Liver (tissue), 9 donors: ENCODE data around the gene ZNF835. TPM values are rescaled to one million over a fixed set of nuclear protein-coding genes. Genes with fewer than 3 reads are reported as not detected.
A peak's percentile ranks its signal among the peaks of the same experiment; 100 is the strongest.

Experiments
- DNase-seq: peaks from one replicate; pipeline ENCODE4 v3.0.0-alpha.2; 2017; ENCODE audit warnings: low spot score
- H3K27ac ChIP-seq, 2 donors: one replicate each; pipeline ENCODE4 v1.7.0; 2013; ENCODE audit warnings: inconsistent platforms in 2 of 2, low read length in 2 of 2, control low read depth in 1 of 2, low read depth in 1 of 2, mild to moderate bottlenecking in 1 of 2
- H3K27me3 ChIP-seq, 4 donors: one replicate each; pipeline versions ENCODE4 v1.6.1 to v1.7.0; 2013; ENCODE audit warnings: low read length in 3 of 4, inconsistent platforms in 1 of 4, mild to moderate bottlenecking in 1 of 4, moderate library complexity in 1 of 4; ENCODE audit not compliant: control insufficient read depth in 4 of 4, insufficient read depth in 4 of 4
- H3K36me3 ChIP-seq, 4 donors: one replicate each; pipeline versions ENCODE4 v1.6.1 to v1.7.0; 2013; ENCODE audit warnings: low read length in 3 of 4, mild to moderate bottlenecking in 3 of 4, low read depth in 1 of 4, moderate library complexity in 1 of 4; ENCODE audit not compliant: control insufficient read depth in 4 of 4, insufficient read depth in 3 of 4
- H3K4me1 ChIP-seq, 4 donors: one replicate each; pipeline versions ENCODE4 v1.6.1 to v1.7.0; 2013; ENCODE audit warnings: low read length in 3 of 4, mild to moderate bottlenecking in 3 of 4, moderate library complexity in 1 of 4; ENCODE audit not compliant: control insufficient read depth in 4 of 4, insufficient read depth in 4 of 4
- H3K4me3 ChIP-seq, 3 donors: one replicate each; pipeline versions ENCODE4 v1.6.1 to v1.7.0; 2013; ENCODE audit warnings: low read length in 3 of 3, control low read depth in 1 of 3, low read depth in 1 of 3, mild to moderate bottlenecking in 1 of 3
- H3K9ac ChIP-seq, 2 donors: one replicate each; pipeline ENCODE4 v1.7.0; 2013; ENCODE audit warnings: low read length in 2 of 2, mild to moderate bottlenecking in 2 of 2, moderate library complexity in 2 of 2, control low read depth in 1 of 2, low read depth in 1 of 2
- H3K9me3 ChIP-seq, 4 donors: one replicate each; pipeline versions ENCODE4 v1.6.1 to v1.7.0; 2013; ENCODE audit warnings: low read length in 3 of 4; ENCODE audit not compliant: control insufficient read depth in 4 of 4
- ATF3 ChIP-seq: IDR thresholded peaks from 2 replicates; pipeline ENCODE4 v1.6.1; 2016; ENCODE audit warnings: antibody characterized with exemption
- FOXA1 ChIP-seq: IDR thresholded peaks from 2 replicates; pipeline ENCODE4 v1.6.1; 2016; ENCODE audit warnings: antibody characterized with exemption
- FOXA2 ChIP-seq: IDR thresholded peaks from 2 replicates; pipeline ENCODE4 v1.6.1; 2016; ENCODE audit warnings: antibody characterized with exemption
- GABPA ChIP-seq, 2 donors: IDR thresholded peaks in 1 of 2; conservative IDR thresholded peaks in 1 of 2; 2 replicates each; pipeline ENCODE4 v1.6.1; 2016; ENCODE audit warnings: antibody characterized with exemption in 2 of 2, mild to moderate bottlenecking in 1 of 2, moderate library complexity in 1 of 2
- HNF4A ChIP-seq, 2 donors: conservative IDR thresholded peaks; 2 replicates each; pipeline ENCODE4 v1.6.1; 2016; ENCODE audit warnings: antibody characterized with exemption in 2 of 2, mild to moderate bottlenecking in 2 of 2
- HNF4G ChIP-seq: IDR thresholded peaks from 2 replicates; pipeline ENCODE4 v1.6.1; 2016; ENCODE audit warnings: antibody characterized with exemption
- JUND ChIP-seq, 2 donors: IDR thresholded peaks; 2 replicates each; pipeline ENCODE4 v1.6.1; 2016; ENCODE audit warnings: antibody characterized with exemption in 2 of 2
- NR2F2 ChIP-seq: IDR thresholded peaks from 2 replicates; pipeline ENCODE4 v1.6.1; 2016; ENCODE audit warnings: antibody characterized with exemption
- RAD21 ChIP-seq, 2 donors: IDR thresholded peaks; 2 replicates each; pipeline ENCODE4 v1.6.1; 2016; ENCODE audit warnings: antibody characterized with exemption in 2 of 2, mild to moderate bottlenecking in 2 of 2
- SP1 ChIP-seq: IDR thresholded peaks from 2 replicates; pipeline ENCODE4 v1.6.1; 2018; ENCODE audit warnings: antibody characterized with exemption, mild to moderate bottlenecking
- TAF1 ChIP-seq: conservative IDR thresholded peaks from 2 replicates; pipeline ENCODE4 v1.6.1; 2016; ENCODE audit warnings: antibody characterized with exemption, mild to moderate bottlenecking
- YY1 ChIP-seq: IDR thresholded peaks from 2 replicates; pipeline ENCODE4 v1.6.1; 2016; ENCODE audit warnings: antibody characterized with exemption, mild to moderate bottlenecking
- WGBS: extraction: QIAGEN DNeasy Blood & Tissue Kit; methylation state at CpG from one replicate; pipeline ENCODE4 v1.1.7; 2013; 5-methylcytosine and 5-hydroxymethylcytosine counted together
- polyA plus RNA-seq, 2 donors: library from polyadenylated mRNA; stranded (reverse) in 1 of 2; unstranded in 1 of 2; fragments of 200-250 nt in 1 of 2; fragments of >200 nt in 1 of 2; fragmentation: Nextera tagmentation in 1 of 2; extraction: Ambion mirVana in 1 of 2; gene quantifications; one replicate each; pipeline versions ENCODE4 v1.2.1 to v1.2.3, GENCODE V29; 2013 to 2015
- total RNA-seq, 2 donors: library from RNA; depleted of rRNA; stranded (reverse); fragments of >200 nt; gene quantifications; one replicate each; pipeline ENCODE4 v1.2.3, GENCODE V29; 2014
- TF ChIP-seq, protein P1 (sequence below): IDR thresholded peaks from 2 replicates; pipeline ENCODE4 v1.6.1; 2016; ENCODE audit warnings: antibody characterized with exemption, mild to moderate bottlenecking
- TF ChIP-seq, protein P2 (sequence below): fragments of 150-350 bp; IDR thresholded peaks from 2 replicates; pipeline ENCODE4 v1.5.1; 2017; ENCODE audit warnings: improper control_type of control experiment, low read depth, low read length; ENCODE audit not compliant: missing input control
- TF ChIP-seq, protein P3 (sequence below): IDR thresholded peaks from 2 replicates; pipeline ENCODE4 v1.6.1; 2016; ENCODE audit warnings: antibody characterized with exemption
- donor health status: healthy.
- donor health status: healthy.
- donor health status: healthy.
- donor health status: healthy.
- donor health status: healthy.

Gene ZNF835
- total and polyA plus RNA-seq, 4 donors, result 0.19 to 2.3 (median 0.76) TPM

DNA sequence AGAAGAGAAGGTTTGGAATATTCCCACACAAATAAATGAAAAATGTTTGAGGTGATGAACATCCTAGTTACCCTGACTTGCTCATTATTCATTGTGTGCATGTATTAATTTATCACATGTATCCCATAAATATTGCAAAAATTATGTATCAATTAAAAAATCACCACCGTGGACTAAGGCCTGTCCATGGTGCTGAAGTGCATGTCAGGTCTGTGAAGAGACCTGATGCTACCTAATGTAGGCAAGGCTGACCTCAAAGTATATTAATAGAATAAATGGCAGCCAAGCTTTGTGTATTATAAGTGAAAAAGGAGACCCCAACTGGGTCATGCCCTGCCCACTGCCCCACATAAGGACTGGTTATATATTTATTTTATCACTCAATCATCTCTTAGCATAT lies 34.4 kb upstream of the ZNF835 start:
- Histone ChIP-seq H3K4me1 (no peaks in the 10 kb centered on the region), H3K36me3 (no peaks in the 10 kb centered on the region), H3K27ac (no peak overlapping the region), H3K9me3 (peaks cover 2 to 12% (median 6%) of the 10 kb centered on the region in 4 donors), H3K4me3 (no peak overlapping the region), H3K9ac (no peak overlapping the region), H3K27me3 (no peaks in the 10 kb centered on the region)
- TF ChIP-seq NR2F2, result no peak
- TF ChIP-seq, protein P1, sequence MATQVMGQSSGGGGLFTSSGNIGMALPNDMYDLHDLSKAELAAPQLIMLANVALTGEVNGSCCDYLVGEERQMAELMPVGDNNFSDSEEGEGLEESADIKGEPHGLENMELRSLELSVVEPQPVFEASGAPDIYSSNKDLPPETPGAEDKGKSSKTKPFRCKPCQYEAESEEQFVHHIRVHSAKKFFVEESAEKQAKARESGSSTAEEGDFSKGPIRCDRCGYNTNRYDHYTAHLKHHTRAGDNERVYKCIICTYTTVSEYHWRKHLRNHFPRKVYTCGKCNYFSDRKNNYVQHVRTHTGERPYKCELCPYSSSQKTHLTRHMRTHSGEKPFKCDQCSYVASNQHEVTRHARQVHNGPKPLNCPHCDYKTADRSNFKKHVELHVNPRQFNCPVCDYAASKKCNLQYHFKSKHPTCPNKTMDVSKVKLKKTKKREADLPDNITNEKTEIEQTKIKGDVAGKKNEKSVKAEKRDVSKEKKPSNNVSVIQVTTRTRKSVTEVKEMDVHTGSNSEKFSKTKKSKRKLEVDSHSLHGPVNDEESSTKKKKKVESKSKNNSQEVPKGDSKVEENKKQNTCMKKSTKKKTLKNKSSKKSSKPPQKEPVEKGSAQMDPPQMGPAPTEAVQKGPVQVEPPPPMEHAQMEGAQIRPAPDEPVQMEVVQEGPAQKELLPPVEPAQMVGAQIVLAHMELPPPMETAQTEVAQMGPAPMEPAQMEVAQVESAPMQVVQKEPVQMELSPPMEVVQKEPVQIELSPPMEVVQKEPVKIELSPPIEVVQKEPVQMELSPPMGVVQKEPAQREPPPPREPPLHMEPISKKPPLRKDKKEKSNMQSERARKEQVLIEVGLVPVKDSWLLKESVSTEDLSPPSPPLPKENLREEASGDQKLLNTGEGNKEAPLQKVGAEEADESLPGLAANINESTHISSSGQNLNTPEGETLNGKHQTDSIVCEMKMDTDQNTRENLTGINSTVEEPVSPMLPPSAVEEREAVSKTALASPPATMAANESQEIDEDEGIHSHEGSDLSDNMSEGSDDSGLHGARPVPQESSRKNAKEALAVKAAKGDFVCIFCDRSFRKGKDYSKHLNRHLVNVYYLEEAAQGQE, result peak; percentile 95
- no peak for DNase-seq
- 69% methylated on average over 1 of the region's 1 CpG for WGBS

- no peak for TF ChIP-seq NR2F2
- no peak for TF ChIP-seq RAD21 (IDR thresholded peaks at IDR 0.05)
- no peak for TF ChIP-seq JUND (IDR thresholded peaks at IDR 0.05)
- no peak for TF ChIP-seq GABPA (IDR thresholded peaks at IDR 0.05 in 1 of 2, conservative IDR thresholded peaks at IDR 0.05 in 1 of 2)
- TF ChIP-seq HNF4G, result no peak
- TF ChIP-seq HNF4A (conservative IDR thresholded peaks at IDR 0.05), result no peak
- no peak for TF ChIP-seq FOXA1
- TF ChIP-seq, protein P2, sequence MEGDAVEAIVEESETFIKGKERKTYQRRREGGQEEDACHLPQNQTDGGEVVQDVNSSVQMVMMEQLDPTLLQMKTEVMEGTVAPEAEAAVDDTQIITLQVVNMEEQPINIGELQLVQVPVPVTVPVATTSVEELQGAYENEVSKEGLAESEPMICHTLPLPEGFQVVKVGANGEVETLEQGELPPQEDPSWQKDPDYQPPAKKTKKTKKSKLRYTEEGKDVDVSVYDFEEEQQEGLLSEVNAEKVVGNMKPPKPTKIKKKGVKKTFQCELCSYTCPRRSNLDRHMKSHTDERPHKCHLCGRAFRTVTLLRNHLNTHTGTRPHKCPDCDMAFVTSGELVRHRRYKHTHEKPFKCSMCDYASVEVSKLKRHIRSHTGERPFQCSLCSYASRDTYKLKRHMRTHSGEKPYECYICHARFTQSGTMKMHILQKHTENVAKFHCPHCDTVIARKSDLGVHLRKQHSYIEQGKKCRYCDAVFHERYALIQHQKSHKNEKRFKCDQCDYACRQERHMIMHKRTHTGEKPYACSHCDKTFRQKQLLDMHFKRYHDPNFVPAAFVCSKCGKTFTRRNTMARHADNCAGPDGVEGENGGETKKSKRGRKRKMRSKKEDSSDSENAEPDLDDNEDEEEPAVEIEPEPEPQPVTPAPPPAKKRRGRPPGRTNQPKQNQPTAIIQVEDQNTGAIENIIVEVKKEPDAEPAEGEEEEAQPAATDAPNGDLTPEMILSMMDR, result no peak
- no peak for TF ChIP-seq SP1
- no peak for TF ChIP-seq ATF3
- TF ChIP-seq FOXA2, result no peak
- TF ChIP-seq, protein P1, result no peak
- no peak for TF ChIP-seq TAF1
- TF ChIP-seq, protein P3, sequence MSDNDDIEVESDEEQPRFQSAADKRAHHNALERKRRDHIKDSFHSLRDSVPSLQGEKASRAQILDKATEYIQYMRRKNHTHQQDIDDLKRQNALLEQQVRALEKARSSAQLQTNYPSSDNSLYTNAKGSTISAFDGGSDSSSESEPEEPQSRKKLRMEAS, result no peak
- no peak for TF ChIP-seq YY1
- 34% methylated on average over 1 of the region's 1 CpG for WGBS
These were observed 30.3 kb upstream of the ZNF835 start for GRCh38 chr19:56701895-56702294.

More at GRCh38 chr19:56701895-56702294, 30.3 kb upstream of the ZNF835 start:
- no peaks in the 10 kb centered on the region for H3K4me1 ChIP-seq
- no peak for DNase-seq
- H3K36me3 ChIP-seq, result no peaks in the 10 kb centered on the region
- no peak overlapping the region for H3K9ac ChIP-seq
- H3K9me3 ChIP-seq, result peaks cover 0 to 5% (median 0%) of the 10 kb centered on the region in 4 donors
- no peaks in the 10 kb centered on the region for H3K27me3 ChIP-seq
- no peak overlapping the region for H3K4me3 ChIP-seq
- H3K27ac ChIP-seq, result no peak overlapping the region
